ENCODE results near the gene NUMBL. TPM values are rescaled to one million over a fixed set of nuclear protein-coding genes. Genes with fewer than 3 reads are reported as not detected.

NUMBL gene
- polyA plus RNA-seq, 2 of the 4 experiments (the other 2 are of a cell fraction) = 21.1 to 28.7 TPM

GRCh38 chr19:40623403-40624251 lies 66.8 kb downstream of the NUMBL start:
- no peak for TF ChIP-seq CBX2 (IDR thresholded peaks at IDR 0.05; ENCODE audit: borderline replicate concordance, low read depth)
- no peak for TF ChIP-seq NR3C1 (IDR thresholded peaks at IDR 0.05)
- no peak for TF ChIP-seq BCL3 (IDR thresholded peaks at IDR 0.05)
- TF ChIP-seq HMGXB4 (CRISPR knock-in tag; IDR thresholded peaks at IDR 0.05; ENCODE audit: borderline replicate concordance) = no peak
- TF ChIP-seq ZSCAN20 (CRISPR knock-in tag; IDR thresholded peaks at IDR 0.05) = no peak
- WGBS (ENCODE audit: missing lambda C conversion rate) = 65% methylated on average over 41 of the region's 41 CpGs
- H3K9me3 ChIP-seq = no peaks in the 10 kb centered on the region
- ChIA-PET POLR2A (interaction anchor here (1.2 kb wide), 1 partner anchor 18 kb away, joined by 3 read pairs; no protein-coding TSS in a partner anchor), CTCF (interaction anchor here (0.6 to 15.6 kb wide), 11 partner anchors 10 to 97 kb away, joined by 3 to 423 read pairs (median 5); no protein-coding TSS in a partner anchor)
- FAIRE-seq = no peak
- no peak overlapping the region for H3K27ac ChIP-seq
- peaks cover 6% of the 10 kb centered on the region; the same call in 2 of the 3 replicates for H3K4me1 ChIP-seq
- no peak overlapping the region for H3K4me3 ChIP-seq
- 0 out of 3 replicates have a peak overlapping the region, but pooled peaks have one; percentile 0 for H3K4me2 ChIP-seq
- peak; percentile 86 to 90 for DNase-seq (ENCODE audit: low read depth in 1 of 2, low spot score in 1 of 2)
- peak; percentile 74 to 91 for ATAC-seq

- H3K4me2 ChIP-seq = no peak overlapping the region
- FAIRE-seq (no peak), ATAC-seq (peak; percentile 4 to 8; a peak in 2 of 6 replicates), DNase-seq (ENCODE audit: low read depth in 1 of 2, low spot score in 1 of 2) (no peak)
- POLR2A ChIA-PET = no interaction called here
- H3K4me1 ChIP-seq = peaks cover 6% of the 10 kb centered on the region; the same call in 2 of the 3 replicates
- no peak overlapping the region for H3K27ac ChIP-seq
- no peaks in the 10 kb centered on the region for H3K9me3 ChIP-seq
- CTCF ChIA-PET = interaction anchor here (0.6 to 15.6 kb wide), 8 partner anchors 11 to 98 kb away, joined by 3 to 423 read pairs (median 6); no protein-coding TSS in a partner anchor
- no peak overlapping the region for H3K4me3 ChIP-seq
- WGBS (ENCODE audit: missing lambda C conversion rate) = 92% methylated on average over 7 of the region's 7 CpGs
- TF ChIP-seq TFCP2L1 (CRISPR knock-in tag; IDR thresholded peaks at IDR 0.05) (no peak), MAZ (IDR thresholded peaks at IDR 0.05; ENCODE audit: borderline replicate concordance, low read depth, low read length) (no peak), EHF (CRISPR knock-in tag; IDR thresholded peaks at IDR 0.05) (no peak), MYC (IDR thresholded peaks at IDR 0.05; ENCODE audit: borderline replicate concordance, low read length) (no peak)
Observed at GRCh38 chr19:40622773-40623075, 67.7 kb downstream of the NUMBL start.

GRCh38 chr19:40621966-40622772 lies 68.3 kb downstream of the NUMBL start:
- no peak for ATAC-seq
- Histone ChIP-seq H3K4me3 (no peak overlapping the region), H3K9me3 (no peaks in the 10 kb centered on the region), H3K4me1 (peaks cover 6% of the 10 kb centered on the region; the same call in 2 of the 3 replicates), H3K4me2 (no peak overlapping the region), H3K27ac (no peak overlapping the region)
- DNase-seq (ENCODE audit: low read depth in 1 of 2, low spot score in 1 of 2) = no peak
- TF ChIP-seq MAX (IDR thresholded peaks at IDR 0.05) (no peak), REST (IDR thresholded peaks at IDR 0.05) (no peak), GATA3 (IDR thresholded peaks at IDR 0.05; ENCODE audit: borderline replicate concordance) (no peak), MAZ (IDR thresholded peaks at IDR 0.05; ENCODE audit: borderline replicate concordance, low read depth, low read length) (no peak), CHD4 (IDR thresholded peaks at IDR 0.05; ENCODE audit: borderline replicate concordance) (no peak), HOXB13 (CRISPR knock-in tag; IDR thresholded peaks at IDR 0.05; ENCODE audit: low read depth) (no peak), JUNB (IDR thresholded peaks at IDR 0.05) (no peak), EHF (CRISPR knock-in tag; IDR thresholded peaks at IDR 0.05) (no peak), HEYL (CRISPR knock-in tag; IDR thresholded peaks at IDR 0.05) (no peak), MYC (IDR thresholded peaks at IDR 0.05; ENCODE audit: borderline replicate concordance, low read length) (no peak), EP300 (IDR thresholded peaks at IDR 0.05) (no peak), RFX5 (IDR thresholded peaks at IDR 0.05) (no peak), FOSL2 (IDR thresholded peaks at IDR 0.05) (no peak), FOSL2 (CRISPR knock-in tag; IDR thresholded peaks at IDR 0.05) (no peak)
- 86% methylated on average over 23 of the region's 24 CpGs for WGBS (ENCODE audit: missing lambda C conversion rate)
- ChIA-PET CTCF (interaction anchor here (0.6 to 15.6 kb wide), 15 partner anchors 11 to 101 kb away, joined by 3 to 423 read pairs (median 6); no protein-coding TSS in a partner anchor), POLR2A (interaction anchor here (2.0 kb wide), 1 partner anchor 18 kb away, joined by 14 read pairs; no protein-coding TSS in a partner anchor)
- FAIRE-seq = no peak

Data from A549 (cell line).